ENCODE results near the gene ABCC8.

GRCh38 chr11:17406818-17407149 lies 69.9 kb downstream of the ABCC8 start:
- TF ChIP-seq GATA2 (IDR thresholded peaks at IDR 0.05; ENCODE audit: low read depth, low read length): no peak
- no peak for TF ChIP-seq GATA3 (IDR thresholded peaks at IDR 0.05; ENCODE audit: low read depth, low read length)
